Lower lobe of right lung (tissue), 2 donors: ENCODE measurements around the gene IFIT1B. TPM values are rescaled to one million over a fixed set of nuclear protein-coding genes. Genes with fewer than 3 reads are reported as not detected.

Experiments used
- ATAC-seq, 2 donors: fragments of 200-7000 bp; cut with Tn5 transposase; one replicate each; pipeline ENCODE4 v1.9.1; 2020 to 2022; ENCODE audit warnings: mild to moderate bottlenecking in 2 of 2, moderate library complexity in 2 of 2
- DNase-seq: peaks from one replicate; pipeline ENCODE4 v3.0.0-alpha.2; 2020
- H3K27ac ChIP-seq: fragments of 200-600 bp; one replicate; pipeline ENCODE4 v1.8.0; 2022
- H3K27me3 ChIP-seq: fragments of 200-600 bp; one replicate; pipeline ENCODE4 v1.8.0; 2022; ENCODE audit warnings: low read depth
- H3K36me3 ChIP-seq: fragments of 200-600 bp; one replicate; pipeline ENCODE4 v1.8.0; 2022; ENCODE audit warnings: mild to moderate bottlenecking
- H3K4me1 ChIP-seq: fragments of 200-600 bp; one replicate; pipeline ENCODE4 v1.8.0; 2022
- H3K4me3 ChIP-seq: fragments of 200-600 bp; one replicate; pipeline ENCODE4 v1.8.0; 2022; ENCODE audit warnings: mild to moderate bottlenecking
- H3K9me3 ChIP-seq: fragments of 200-600 bp; one replicate; pipeline ENCODE4 v1.8.0; 2022
- intact Hi-C: fragments of 100-400 bp; cut with DNase I; formaldehyde crosslinking; loops from one replicate; pipeline ENCODE4 v1.11.0; 2022
- total RNA-seq: library from RNA; stranded (reverse); fragmentation: NEBNext Ultra II Directional; extraction: Animal tissue kit (Norgen Biotek cat#: 25700); gene quantifications from one replicate; pipeline ENCODE4 v1.2.1, GENCODE V29; 2021
- TF ChIP-seq, protein P1 (sequence below): fragments of 200-600 bp; IDR thresholded peaks from one replicate; pipeline ENCODE4 v1.8.0; 2022; ENCODE audit warnings: antibody characterized with exemption, mild to moderate bottlenecking
- donor health status: DM: no; HTN: yes; CAD: no; lungs with severe emphysema.

IFIT1B gene
- total RNA-seq, 1 donor from 2014 or later = not detected

DNA sequence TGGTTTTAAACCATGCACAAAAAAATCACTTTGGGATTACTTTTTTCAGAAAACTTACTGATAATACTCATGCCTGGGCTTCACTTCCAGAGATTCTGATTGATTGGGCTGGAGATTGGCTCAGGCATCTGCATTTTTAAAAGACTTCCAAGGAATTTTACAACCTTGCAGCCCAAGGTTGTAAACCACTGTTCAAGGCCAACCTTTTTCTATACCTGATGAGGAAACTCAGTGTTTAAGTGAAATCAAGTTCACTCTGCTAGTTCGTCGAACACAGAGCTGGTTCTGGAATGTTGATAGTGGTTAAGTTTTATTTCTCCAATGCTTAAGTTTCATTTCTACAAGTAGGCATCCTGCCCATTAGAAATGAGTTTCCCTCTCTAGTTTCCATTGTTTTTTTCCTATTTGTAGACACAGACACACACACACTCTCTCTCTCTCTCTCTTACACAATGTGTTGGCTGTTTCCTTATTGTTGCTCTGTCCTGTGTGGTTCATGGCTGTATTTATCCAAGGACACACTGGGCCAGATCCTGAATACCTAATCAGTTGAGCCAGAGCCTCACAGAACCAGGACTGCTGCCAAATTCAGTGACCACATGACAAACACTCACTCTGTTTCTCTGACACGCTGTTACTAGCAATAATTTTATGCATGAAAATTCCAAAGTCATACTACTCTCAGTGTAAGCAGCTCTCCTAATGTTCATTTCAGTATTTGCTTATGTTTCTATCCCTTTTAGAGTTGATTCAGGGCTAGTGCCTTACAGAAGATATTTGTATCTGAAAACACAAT lies 3.7 kb upstream of the IFIT1B start:
- intact Hi-C loops = no loop called here
- peaks cover 32% of the 10 kb centered on the region for H3K4me1 ChIP-seq
- H3K9me3 ChIP-seq = no peaks in the 10 kb centered on the region
- TF ChIP-seq, protein P1, sequence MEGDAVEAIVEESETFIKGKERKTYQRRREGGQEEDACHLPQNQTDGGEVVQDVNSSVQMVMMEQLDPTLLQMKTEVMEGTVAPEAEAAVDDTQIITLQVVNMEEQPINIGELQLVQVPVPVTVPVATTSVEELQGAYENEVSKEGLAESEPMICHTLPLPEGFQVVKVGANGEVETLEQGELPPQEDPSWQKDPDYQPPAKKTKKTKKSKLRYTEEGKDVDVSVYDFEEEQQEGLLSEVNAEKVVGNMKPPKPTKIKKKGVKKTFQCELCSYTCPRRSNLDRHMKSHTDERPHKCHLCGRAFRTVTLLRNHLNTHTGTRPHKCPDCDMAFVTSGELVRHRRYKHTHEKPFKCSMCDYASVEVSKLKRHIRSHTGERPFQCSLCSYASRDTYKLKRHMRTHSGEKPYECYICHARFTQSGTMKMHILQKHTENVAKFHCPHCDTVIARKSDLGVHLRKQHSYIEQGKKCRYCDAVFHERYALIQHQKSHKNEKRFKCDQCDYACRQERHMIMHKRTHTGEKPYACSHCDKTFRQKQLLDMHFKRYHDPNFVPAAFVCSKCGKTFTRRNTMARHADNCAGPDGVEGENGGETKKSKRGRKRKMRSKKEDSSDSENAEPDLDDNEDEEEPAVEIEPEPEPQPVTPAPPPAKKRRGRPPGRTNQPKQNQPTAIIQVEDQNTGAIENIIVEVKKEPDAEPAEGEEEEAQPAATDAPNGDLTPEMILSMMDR = no peak
- peak overlapping the region; percentile 74 for H3K27ac ChIP-seq
- ATAC-seq (peak; percentile 95 to 96), DNase-seq (peak; percentile 62)
- no peaks in the 10 kb centered on the region for H3K36me3 ChIP-seq
- H3K4me3 ChIP-seq = no peak overlapping the region
- H3K27me3 ChIP-seq = no peaks in the 10 kb centered on the region

DNA sequence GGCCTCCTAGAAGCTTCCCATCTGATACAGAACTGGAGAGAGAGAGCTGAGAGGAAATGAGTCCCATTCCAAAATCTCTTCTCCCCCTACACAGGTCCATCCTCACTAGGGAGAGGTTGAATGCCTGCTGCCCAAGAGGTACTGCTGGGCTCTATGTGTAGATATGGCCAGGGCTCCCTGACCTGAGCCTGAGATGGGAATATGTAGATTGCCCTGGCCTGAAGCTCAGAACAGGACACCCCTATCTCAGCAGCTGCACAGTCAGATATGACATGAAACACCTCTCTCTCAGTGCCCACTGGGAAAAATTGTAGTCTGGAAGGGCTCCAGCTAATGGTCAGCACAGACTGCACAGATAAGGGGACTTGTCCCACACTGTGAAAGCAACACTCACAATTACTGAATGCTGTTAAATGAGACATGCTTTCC lies 3.1 kb upstream of the IFIT1B start:
- peak in 1 of 2 donors; percentile 17 for ATAC-seq
- TF ChIP-seq, protein P1 = no peak

DNA sequence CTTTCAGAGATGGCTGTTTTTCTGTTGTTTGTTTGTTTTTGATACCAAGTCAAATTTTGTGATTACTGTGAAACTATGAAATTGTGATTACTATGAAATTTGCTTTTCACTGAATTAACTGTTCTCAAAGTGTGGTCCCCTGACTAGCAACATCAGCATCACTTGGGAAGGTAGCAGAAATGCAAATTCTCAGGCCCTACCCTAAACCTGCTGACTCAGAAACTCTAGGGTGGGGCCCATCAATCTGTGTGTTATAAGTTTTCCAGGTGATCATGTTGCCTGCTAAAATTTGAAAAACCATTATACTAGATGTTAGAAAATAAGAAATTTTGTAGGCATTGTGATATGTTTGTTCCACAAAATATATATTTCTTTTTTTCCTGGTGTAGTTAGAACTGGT lies 1.2 kb downstream of the IFIT1B start:
- intact Hi-C loops = no loop called here
- Histone ChIP-seq H3K27ac (no peak overlapping the region), H3K9me3 (no peaks in the 10 kb centered on the region), H3K4me3 (no peak overlapping the region), H3K27me3 (no peaks in the 10 kb centered on the region), H3K36me3 (no peaks in the 10 kb centered on the region), H3K4me1 (peaks cover 15% of the 10 kb centered on the region)
- DNase-seq = no peak
- no peak for ATAC-seq
- TF ChIP-seq, protein P1 = no peak

More for the DNA sequence above, 3.1 kb upstream of the IFIT1B start:
- Histone ChIP-seq H3K9me3 (no peaks in the 10 kb centered on the region), H3K36me3 (no peaks in the 10 kb centered on the region), H3K4me3 (no peak overlapping the region), H3K27ac (peak overlapping the region; percentile 74), H3K27me3 (no peaks in the 10 kb centered on the region), H3K4me1 (peaks cover 26% of the 10 kb centered on the region)
- intact Hi-C loops = no loop called here
- no peak for DNase-seq

DNA sequence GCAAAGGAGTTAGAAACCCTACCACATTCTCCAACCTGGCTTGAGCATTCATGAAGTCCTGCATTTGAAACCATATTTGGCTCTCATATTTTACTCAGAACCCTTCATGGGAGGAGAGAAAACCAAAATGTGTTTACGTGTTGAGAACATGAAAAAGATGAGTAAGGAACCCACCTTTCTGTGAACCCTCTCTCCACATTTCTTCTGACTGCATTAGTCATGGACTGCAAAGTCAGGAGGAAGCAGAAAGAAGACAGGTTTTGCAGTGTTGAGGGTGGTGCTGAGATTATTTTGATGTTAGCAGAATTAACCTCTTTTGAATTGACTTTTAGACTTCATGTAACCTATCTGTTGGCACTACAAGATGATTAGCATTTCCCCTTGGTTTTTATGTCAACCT lies 4.9 kb downstream of the IFIT1B start:
- DNase-seq (no peak), ATAC-seq (no peak)
- intact Hi-C loops = no loop called here
- H3K27me3 ChIP-seq = no peaks in the 10 kb centered on the region
- TF ChIP-seq, protein P1 = no peak
- no peaks in the 10 kb centered on the region for H3K36me3 ChIP-seq
- H3K4me1 ChIP-seq = no peaks in the 10 kb centered on the region
- H3K9me3 ChIP-seq = no peaks in the 10 kb centered on the region
- no peak overlapping the region for H3K27ac ChIP-seq
- H3K4me3 ChIP-seq = no peak overlapping the region

DNA sequence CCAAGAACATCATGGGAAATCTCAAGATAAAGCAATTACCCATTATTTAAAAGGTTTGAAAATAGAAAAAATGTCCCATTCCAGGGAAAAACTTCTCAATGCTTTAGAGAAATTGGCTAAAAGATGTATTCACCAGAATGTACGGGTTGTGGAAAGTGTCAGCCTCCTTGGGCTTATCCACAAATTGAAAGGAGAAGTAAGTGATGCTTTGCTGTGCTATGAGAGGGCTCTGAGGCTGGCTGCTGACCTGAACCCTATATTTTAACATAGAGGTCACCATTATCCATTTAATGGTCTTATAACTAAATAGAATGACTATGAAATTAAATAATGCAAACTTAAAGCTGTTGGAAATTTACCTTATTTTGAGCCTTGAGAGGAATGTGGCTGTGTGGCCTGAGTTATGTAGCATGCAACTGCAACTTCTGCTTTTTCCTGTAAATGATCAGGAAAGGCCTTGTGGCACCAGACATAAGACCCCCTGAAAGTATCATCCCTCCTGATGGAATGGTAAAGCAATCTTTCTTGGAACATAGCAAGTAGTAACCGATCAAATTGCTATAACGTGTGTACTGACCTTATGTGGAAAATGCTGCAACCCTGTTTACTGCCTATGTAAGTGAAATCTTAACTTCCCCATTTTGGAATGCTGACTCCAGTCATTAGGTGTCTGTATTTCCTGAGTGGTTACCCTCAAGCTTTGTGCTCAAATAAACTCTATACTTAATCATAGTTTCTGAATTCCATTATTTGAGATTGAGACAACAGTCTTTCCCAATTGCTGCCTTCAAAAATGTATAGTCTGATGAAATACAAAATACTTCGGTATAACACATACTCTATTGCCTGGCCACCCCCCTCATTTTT lies 6.9 kb downstream of the IFIT1B start:
- ATAC-seq (peak; percentile 54 to 82), DNase-seq (no peak)
- TF ChIP-seq, protein P1 = no peak
- H3K9me3 ChIP-seq = no peaks in the 10 kb centered on the region
- intact Hi-C loops = no loop called here
- no peaks in the 10 kb centered on the region for H3K36me3 ChIP-seq
- no peaks in the 10 kb centered on the region for H3K4me1 ChIP-seq
- no peaks in the 10 kb centered on the region for H3K27me3 ChIP-seq
- H3K4me3 ChIP-seq = no peak overlapping the region
- H3K27ac ChIP-seq = peak overlapping the region; percentile 9
